ENCODE measurements around the gene TFEB.

TFEB gene

GRCh38 chr6:41702089-41702745, 33.2 kb downstream of the TFEB start:
- no peaks in the 10 kb centered on the region for H3K27me3 Mint-ChIP-seq
- no peaks in the 10 kb centered on the region for H3K9me3 Mint-ChIP-seq
- H3K27ac Mint-ChIP-seq: no peak overlapping the region
- H3K4me1 Mint-ChIP-seq: peaks cover 30% of the 10 kb centered on the region
- no peaks in the 10 kb centered on the region for H3K36me3 Mint-ChIP-seq (ENCODE audit: low read depth)
- no peak overlapping the region for H3K4me3 Mint-ChIP-seq
- ATAC-seq: no peak
- DNase-seq: no peak

GRCh38 chr6:41700463-41701347, 34.7 kb downstream of the TFEB start:
- no peaks in the 10 kb centered on the region for H3K9me3 Mint-ChIP-seq
- no peak for ATAC-seq
- no peaks in the 10 kb centered on the region for H3K27me3 Mint-ChIP-seq
- no peak for DNase-seq
- H3K4me1 Mint-ChIP-seq: peaks cover 15% of the 10 kb centered on the region
- no peak overlapping the region for H3K27ac Mint-ChIP-seq
- H3K36me3 Mint-ChIP-seq (ENCODE audit: low read depth): no peaks in the 10 kb centered on the region
- H3K4me3 Mint-ChIP-seq: no peak overlapping the region

GRCh38 chr6:41699063-41699462, 36.3 kb downstream of the TFEB start:
- H3K4me1 Mint-ChIP-seq: peaks cover 3% of the 10 kb centered on the region
- no peaks in the 10 kb centered on the region for H3K36me3 Mint-ChIP-seq (ENCODE audit: low read depth)
- no peak overlapping the region for H3K4me3 Mint-ChIP-seq
- ATAC-seq: no peak
- H3K27me3 Mint-ChIP-seq: no peaks in the 10 kb centered on the region
- H3K27ac Mint-ChIP-seq: no peak overlapping the region
- no peaks in the 10 kb centered on the region for H3K9me3 Mint-ChIP-seq
- DNase-seq: no peak

DNA sequence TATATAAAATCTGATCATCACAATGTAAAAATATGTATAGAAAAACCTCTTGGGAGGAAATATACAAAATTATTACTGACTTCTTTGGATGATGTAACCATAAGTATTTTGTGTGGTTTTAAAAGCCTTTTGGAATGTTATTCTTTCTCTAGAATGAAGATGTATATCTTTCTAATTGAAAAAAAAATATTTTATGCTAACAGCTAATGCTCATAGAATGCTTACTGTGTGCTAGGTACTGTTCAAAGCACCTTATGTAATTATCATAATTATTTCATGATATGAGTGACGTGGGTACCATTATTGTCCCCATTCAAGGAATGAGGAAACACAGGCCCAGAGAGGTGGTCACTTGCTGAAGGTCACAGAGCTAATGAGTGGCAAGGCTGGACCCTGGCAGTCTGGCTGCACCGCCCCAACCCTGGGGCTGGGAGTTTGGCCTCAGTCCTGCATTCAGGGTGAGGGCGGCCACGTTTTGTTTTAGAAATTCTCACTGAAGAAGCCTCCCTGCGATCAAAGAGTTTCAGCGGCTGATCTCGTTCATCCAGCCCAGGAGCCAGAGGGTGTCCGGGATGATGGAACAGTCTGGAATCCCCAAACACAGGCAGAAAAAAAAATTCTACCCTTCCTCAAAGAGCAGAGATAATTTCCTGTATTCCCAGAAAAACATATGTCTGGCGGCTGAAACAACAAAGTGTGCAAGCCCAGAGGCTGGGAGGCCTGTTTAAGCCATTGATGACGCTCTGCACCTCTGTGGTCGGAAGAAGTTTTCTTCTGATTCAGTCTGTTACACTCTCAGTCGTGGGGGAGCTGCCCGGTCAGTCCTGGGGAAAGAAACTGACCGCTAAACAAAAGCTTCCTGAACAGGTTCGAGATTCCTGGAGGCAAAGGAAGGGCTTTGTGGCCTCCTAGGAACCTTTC, 37.3 kb downstream of the TFEB start:
- Mint-ChIP-seq H3K36me3 (ENCODE audit: low read depth) (no peaks in the 10 kb centered on the region), H3K27me3 (no peaks in the 10 kb centered on the region), H3K9me3 (no peaks in the 10 kb centered on the region), H3K4me1 (peaks cover 3% of the 10 kb centered on the region), H3K27ac (no peak overlapping the region), H3K4me3 (no peak overlapping the region)
- DNase-seq: no peak
- ATAC-seq: no peak

GRCh38 chr6:41696788-41697187, 38.6 kb downstream of the TFEB start:
- H3K36me3 Mint-ChIP-seq (ENCODE audit: low read depth): no peaks in the 10 kb centered on the region
- no peaks in the 10 kb centered on the region for H3K9me3 Mint-ChIP-seq
- ATAC-seq (no peak), DNase-seq (no peak)
- peaks cover 3% of the 10 kb centered on the region for H3K4me1 Mint-ChIP-seq
- H3K27me3 Mint-ChIP-seq: no peaks in the 10 kb centered on the region
- no peak overlapping the region for H3K4me3 Mint-ChIP-seq
- no peak overlapping the region for H3K27ac Mint-ChIP-seq

- H3K27me3 Mint-ChIP-seq: no peaks in the 10 kb centered on the region
- no peaks in the 10 kb centered on the region for H3K36me3 Mint-ChIP-seq (ENCODE audit: low read depth)
- ATAC-seq (no peak), DNase-seq (no peak)
- no peaks in the 10 kb centered on the region for H3K9me3 Mint-ChIP-seq
- H3K4me1 Mint-ChIP-seq: no peaks in the 10 kb centered on the region
- H3K4me3 Mint-ChIP-seq: no peak overlapping the region
- H3K27ac Mint-ChIP-seq: no peak overlapping the region
Observed at GRCh38 chr6:41695825-41696224, 39.6 kb downstream of the TFEB start.

- Mint-ChIP-seq H3K36me3 (ENCODE audit: low read depth) (no peaks in the 10 kb centered on the region), H3K27ac (no peak overlapping the region), H3K4me3 (no peak overlapping the region), H3K4me1 (no peaks in the 10 kb centered on the region), H3K27me3 (no peaks in the 10 kb centered on the region), H3K9me3 (no peaks in the 10 kb centered on the region)
- ATAC-seq (no peak), DNase-seq (no peak)
Observed at GRCh38 chr6:41694815-41695526, 40.4 kb downstream of the TFEB start.

DNA sequence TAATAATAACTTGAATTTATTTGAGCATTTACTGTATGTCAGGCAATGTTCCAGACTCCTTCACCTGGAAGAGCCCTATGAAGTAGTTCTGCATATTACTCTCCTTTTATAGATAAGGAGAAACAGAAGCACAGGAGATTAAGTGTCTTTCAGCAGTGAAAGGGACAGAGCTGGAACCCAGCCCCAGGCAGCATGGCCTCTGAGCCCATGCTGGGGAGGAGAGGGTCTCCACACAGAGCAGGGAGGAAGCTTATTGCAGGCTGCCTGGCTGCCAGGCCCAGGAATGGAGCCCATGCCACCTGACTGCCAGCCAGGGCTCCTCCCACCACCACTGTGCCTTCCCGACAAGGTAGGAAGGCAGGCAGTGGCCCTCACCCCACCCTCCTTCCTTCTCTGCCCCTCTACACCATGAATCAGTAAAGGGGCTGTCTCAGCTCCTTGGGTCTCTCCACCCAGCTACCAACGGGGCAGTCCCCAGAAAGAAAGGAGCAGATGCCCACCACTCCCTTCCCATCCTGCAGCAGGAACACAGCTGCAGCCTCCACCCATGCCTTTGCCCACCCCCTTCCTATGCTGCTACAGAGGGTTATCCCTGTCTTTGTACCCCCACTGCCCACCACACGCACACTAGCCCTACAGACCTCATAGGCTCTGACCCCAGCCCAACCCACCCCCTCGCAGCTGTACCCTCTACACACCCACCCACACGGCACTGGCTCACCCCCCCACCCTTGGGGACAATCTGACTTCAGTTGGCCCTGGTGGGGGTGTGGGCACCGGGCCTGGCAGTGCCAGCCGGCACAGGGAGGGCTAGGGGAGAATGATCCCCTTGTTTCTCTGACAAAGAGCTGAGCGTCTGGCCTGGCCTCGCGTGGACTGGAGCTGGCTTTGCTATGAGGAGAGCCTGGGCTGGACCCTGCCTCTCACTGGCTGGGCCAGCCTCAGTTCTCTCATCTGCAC, 41.8 kb downstream of the TFEB start:
- Mint-ChIP-seq H3K4me3 (no peak overlapping the region), H3K36me3 (ENCODE audit: low read depth) (no peaks in the 10 kb centered on the region), H3K27me3 (no peaks in the 10 kb centered on the region), H3K9me3 (no peaks in the 10 kb centered on the region), H3K27ac (no peak overlapping the region), H3K4me1 (no peaks in the 10 kb centered on the region)
- DNase-seq: no peak
- no peak for ATAC-seq

GRCh38 chr6:41692730-41693129, 42.7 kb downstream of the TFEB start:
- no peak overlapping the region for H3K27ac Mint-ChIP-seq

GRCh38 chr6:41692080-41692675, 43.2 kb downstream of the TFEB start:
- Mint-ChIP-seq H3K36me3 (ENCODE audit: low read depth) (no peaks in the 10 kb centered on the region), H3K4me3 (no peak overlapping the region), H3K27me3 (no peaks in the 10 kb centered on the region), H3K4me1 (no peaks in the 10 kb centered on the region), H3K9me3 (no peaks in the 10 kb centered on the region), H3K27ac (no peak overlapping the region)
- ATAC-seq (no peak), DNase-seq (no peak)

More at GRCh38 chr6:41692730-41693129, 42.7 kb downstream of the TFEB start:
- no peak overlapping the region for H3K4me3 Mint-ChIP-seq
- no peaks in the 10 kb centered on the region for H3K4me1 Mint-ChIP-seq
- no peaks in the 10 kb centered on the region for H3K9me3 Mint-ChIP-seq
- DNase-seq (no peak), ATAC-seq (no peak)
- no peaks in the 10 kb centered on the region for H3K27me3 Mint-ChIP-seq
- H3K36me3 Mint-ChIP-seq (ENCODE audit: low read depth): no peaks in the 10 kb centered on the region

- Mint-ChIP-seq H3K27ac (no peak overlapping the region), H3K4me3 (no peak overlapping the region), H3K9me3 (no peaks in the 10 kb centered on the region), H3K4me1 (no peaks in the 10 kb centered on the region), H3K27me3 (no peaks in the 10 kb centered on the region), H3K36me3 (ENCODE audit: low read depth) (no peaks in the 10 kb centered on the region)
- DNase-seq (no peak), ATAC-seq (no peak)
Observed at GRCh38 chr6:41691426-41692079, 43.9 kb downstream of the TFEB start.

GRCh38 chr6:41690541-41691330, 44.7 kb downstream of the TFEB start:
- no peaks in the 10 kb centered on the region for H3K4me1 Mint-ChIP-seq

More at GRCh38 chr6:41690541-41691330, 44.7 kb downstream of the TFEB start:
- DNase-seq: no peak
- no peaks in the 10 kb centered on the region for H3K27me3 Mint-ChIP-seq
- no peak for ATAC-seq
- no peaks in the 10 kb centered on the region for H3K9me3 Mint-ChIP-seq
- no peak overlapping the region for H3K27ac Mint-ChIP-seq
- H3K4me3 Mint-ChIP-seq: no peak overlapping the region
- H3K36me3 Mint-ChIP-seq (ENCODE audit: low read depth): no peaks in the 10 kb centered on the region
